Memory B cell (primary cell): ENCODE data around the gene HOXD8.

Source experiments
- ATAC-seq: fragments of 150-1000 bp; cut with Tn5 transposase; 2 replicates; pipeline ENCODE4 v1.10.0; 2021; ENCODE audit warnings: low read depth, mild to moderate bottlenecking, moderate library complexity
- DNase-seq, 2 donors: peaks; one replicate each; pipeline ENCODE4 v3.0.0; 2022; ENCODE audit warnings: low spot score in 2 of 2
- H3K27ac Mint-ChIP-seq: one replicate; pipeline ENCODE4 v1.8.0; 2022; ENCODE audit warnings: mild to moderate bottlenecking, moderate library complexity, mixed read lengths
- H3K27me3 Mint-ChIP-seq: one replicate; pipeline ENCODE4 v1.8.0; 2022; ENCODE audit warnings: mixed read lengths
- H3K36me3 Mint-ChIP-seq: one replicate; pipeline ENCODE4 v1.8.0; 2022; ENCODE audit warnings: mild to moderate bottlenecking, mixed read lengths
- H3K4me1 Mint-ChIP-seq: one replicate; pipeline ENCODE4 v1.8.0; 2022; ENCODE audit warnings: mixed read lengths
- H3K4me3 Mint-ChIP-seq: one replicate; pipeline ENCODE4 v1.8.0; 2022; ENCODE audit warnings: mild to moderate bottlenecking, moderate library complexity, mixed read lengths
- H3K9me3 Mint-ChIP-seq: one replicate; pipeline ENCODE4 v1.8.0; 2022; ENCODE audit warnings: mixed read lengths

The HOXD8 gene

DNA sequence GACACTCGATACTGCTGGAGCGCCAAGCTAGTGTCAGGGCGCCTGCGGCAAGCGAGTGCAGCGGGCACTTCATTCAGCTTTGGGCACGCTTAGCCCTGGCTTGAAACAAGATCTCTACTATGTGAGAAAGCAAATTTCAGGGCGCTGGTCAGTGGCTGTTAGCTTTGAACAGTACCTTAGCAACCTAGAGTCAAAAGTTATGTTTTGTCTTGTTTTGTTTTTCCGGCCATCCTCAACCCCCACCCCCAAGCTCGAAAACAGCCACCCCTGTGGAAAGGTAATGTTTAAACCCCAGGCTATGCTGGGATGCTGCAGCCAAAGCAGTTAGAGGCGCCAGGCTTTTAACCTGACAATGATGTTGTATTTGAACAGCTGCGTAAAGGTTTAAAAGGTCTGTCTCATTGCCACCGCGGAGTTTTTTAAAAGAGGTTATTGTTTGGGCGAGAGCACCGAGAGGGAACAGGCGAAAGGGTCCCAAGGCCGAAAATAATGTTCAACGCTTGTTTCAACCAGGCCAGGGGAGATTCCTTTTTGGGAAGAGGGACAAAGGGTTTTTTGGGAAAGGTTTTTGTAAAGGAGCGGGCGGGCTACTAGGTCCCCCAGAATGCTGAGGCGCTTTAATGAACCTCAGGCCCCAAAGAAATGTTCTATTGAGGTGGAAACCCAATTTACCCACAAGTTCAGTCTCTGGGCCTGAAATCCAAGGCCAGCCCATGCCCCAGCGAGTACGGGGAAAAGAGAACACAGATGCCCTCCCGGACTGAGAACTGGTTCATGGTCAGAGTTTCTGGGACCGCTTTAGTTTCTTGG is 15.2 kb upstream of the HOXD8 start:
- Mint-ChIP-seq H3K9me3 (peaks cover 1% of the 10 kb centered on the region), H3K36me3 (no peaks in the 10 kb centered on the region), H3K4me3 (no peak overlapping the region), H3K27me3 (peaks cover 32% of the 10 kb centered on the region), H3K4me1 (peaks cover 6% of the 10 kb centered on the region), H3K27ac (no peak overlapping the region)
- no peak for ATAC-seq
- no peak for DNase-seq

DNA sequence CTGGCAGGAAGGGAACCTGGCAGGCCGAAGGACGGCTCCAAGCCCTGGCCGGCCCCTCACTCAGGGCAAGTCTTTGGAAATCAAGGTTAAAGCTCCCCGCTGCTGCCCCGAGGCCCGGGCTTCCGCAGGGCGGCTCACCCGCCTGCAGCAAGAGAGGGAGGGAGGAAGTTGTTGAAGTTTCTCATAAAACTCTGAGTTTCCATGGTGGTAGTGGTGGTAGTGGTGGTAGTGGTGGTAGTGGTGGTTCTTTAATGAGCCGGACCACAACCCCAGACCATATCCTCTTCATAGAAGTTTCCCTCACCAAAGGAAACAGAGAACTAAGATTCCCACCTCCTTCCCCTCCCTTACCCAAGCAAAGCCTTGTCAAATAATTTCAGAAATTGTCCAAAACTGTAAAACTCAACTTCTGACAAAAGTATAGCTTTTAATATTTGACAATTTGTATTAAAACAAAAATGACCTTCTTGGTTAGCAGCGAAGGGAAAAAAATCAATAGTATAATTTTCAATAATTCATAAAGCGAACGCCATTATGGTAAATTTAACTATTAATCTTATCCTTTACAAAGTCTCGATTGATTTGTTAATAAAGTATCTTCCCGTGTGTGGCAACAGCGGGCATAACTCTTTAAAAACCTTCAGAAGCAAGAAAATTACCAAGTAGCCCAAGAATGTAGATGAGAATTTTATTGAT is 14.4 kb upstream of the HOXD8 start:
- Mint-ChIP-seq H3K36me3 (no peaks in the 10 kb centered on the region), H3K4me3 (no peak overlapping the region), H3K9me3 (no peaks in the 10 kb centered on the region), H3K4me1 (peaks cover 6% of the 10 kb centered on the region), H3K27me3 (peaks cover 33% of the 10 kb centered on the region), H3K27ac (no peak overlapping the region)
- ATAC-seq (no peak), DNase-seq (no peak)

DNA sequence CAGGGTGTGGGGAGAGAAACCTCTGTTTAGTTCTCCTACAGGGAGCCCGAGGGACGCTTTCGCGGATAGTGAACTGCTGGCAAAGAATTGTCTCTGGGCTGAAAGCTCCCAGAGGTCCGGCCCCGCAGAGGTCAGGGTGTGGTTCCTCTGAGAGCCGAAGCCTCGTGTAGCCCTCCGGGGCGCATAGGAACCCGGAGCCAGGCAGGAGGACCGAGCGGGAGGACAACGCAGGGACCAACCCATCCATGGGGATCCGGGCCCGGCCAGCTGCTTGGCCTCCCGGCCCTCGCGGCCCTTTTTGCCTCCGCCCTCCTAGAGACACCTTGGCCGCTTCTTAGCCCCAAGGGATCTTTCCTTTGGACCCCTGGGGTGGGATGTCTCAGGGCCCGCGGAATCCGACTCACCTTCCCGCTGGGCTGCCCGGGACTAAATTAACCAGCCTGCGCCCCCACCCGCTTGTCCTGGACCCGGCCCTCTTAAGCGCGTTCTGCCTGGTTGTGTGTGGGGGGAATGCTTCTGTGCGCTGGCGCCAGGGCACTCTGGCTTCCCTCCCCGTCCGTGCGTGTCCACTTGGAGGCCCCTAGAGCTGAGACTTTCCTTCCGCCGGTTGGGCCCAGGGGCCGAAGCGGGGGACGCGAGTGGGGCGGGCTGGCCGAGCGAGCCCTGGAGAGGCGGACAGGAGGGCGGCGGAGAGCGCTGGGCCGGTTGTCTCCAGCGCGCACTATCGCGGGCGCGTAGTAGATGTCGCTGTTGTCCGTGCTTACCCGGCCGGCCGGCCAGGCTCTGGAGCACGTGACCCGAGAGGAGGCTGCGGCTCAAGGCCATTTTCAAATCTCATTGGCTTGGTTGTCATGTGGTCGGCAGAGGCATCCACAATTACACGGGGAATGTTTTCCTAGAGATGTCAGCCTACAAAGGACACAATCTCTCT is 13.4 kb upstream of the HOXD8 start, which contains the start of gene HOXD10:
Gene HOXD10, plus strand, starts transcription at position 896 of the 931 bp plus-strand sequence. CDS start 56 bp downstream, outside the sequence.
- Mint-ChIP-seq H3K27me3 (peaks cover 37% of the 10 kb centered on the region), H3K4me1 (peaks cover 5% of the 10 kb centered on the region), H3K4me3 (no peak within 1 kb of the TSS), H3K27ac (no peak within 1 kb of the TSS), H3K9me3 (no peaks in the 10 kb centered on the region), H3K36me3 (no peaks in the 10 kb centered on the region)
- DNase-seq (no peak), ATAC-seq (no peak)

DNA sequence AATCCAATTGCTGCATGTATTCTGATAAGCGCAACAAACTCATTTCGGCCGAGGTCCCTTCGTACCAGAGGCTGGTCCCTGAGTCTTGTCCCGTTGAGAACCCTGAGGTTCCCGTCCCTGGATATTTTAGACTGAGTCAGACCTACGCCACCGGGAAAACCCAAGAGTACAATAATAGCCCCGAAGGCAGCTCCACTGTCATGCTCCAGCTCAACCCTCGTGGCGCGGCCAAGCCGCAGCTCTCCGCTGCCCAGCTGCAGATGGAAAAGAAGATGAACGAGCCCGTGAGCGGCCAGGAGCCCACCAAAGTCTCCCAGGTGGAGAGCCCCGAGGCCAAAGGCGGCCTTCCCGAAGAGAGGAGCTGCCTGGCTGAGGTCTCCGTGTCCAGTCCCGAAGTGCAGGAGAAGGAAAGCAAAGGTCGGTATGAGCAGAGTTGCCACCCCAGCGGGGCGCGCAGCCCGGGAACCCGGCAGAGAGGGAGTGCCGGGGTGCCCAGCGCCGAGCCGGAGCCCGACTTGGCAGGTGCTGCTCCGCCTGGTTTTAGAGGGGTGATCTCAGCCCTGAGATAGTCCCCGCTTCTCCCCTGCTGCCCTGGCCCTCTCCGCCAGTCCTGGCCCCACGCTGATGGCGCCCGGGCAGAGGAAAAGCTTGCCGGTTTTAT is 12.2 kb upstream of the HOXD8 start:
- DNase-seq (no peak), ATAC-seq (no peak)
- Mint-ChIP-seq H3K4me1 (peaks cover 4% of the 10 kb centered on the region), H3K4me3 (no peak overlapping the region), H3K9me3 (no peaks in the 10 kb centered on the region), H3K27me3 (peaks cover 35% of the 10 kb centered on the region), H3K36me3 (no peaks in the 10 kb centered on the region), H3K27ac (no peak overlapping the region)

DNA sequence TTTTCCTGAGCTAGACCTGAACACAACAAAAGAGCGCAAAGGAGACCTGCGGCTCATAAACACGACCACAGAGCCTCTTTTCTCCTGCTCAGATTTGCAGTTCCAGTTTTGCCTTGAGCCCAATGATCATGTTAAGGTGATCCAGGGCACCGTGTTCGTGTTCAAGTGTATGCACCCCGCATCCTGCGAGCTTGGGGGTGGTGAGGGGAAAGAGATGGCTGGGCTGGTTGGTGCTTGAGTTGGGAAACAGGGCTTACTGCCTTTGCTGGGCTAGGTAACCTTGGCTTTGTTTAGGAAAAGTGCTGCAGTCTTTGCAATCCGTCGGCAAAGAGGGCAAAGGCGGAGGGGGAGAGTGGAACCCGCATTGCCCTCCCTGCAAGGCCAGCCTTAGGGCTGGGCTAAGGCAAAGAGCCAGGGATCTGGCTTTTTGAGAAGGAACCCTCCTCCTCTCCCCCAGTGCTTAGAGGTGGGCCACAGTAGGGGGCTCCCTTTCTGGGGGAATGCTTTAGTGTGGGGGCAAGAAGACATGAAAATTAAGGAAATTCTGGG is 11.6 kb upstream of the HOXD8 start:
- DNase-seq (no peak), ATAC-seq (no peak)
- peaks cover 35% of the 10 kb centered on the region for H3K27me3 Mint-ChIP-seq
- no peak overlapping the region for H3K4me3 Mint-ChIP-seq
- H3K36me3 Mint-ChIP-seq: no peaks in the 10 kb centered on the region
- H3K9me3 Mint-ChIP-seq: no peaks in the 10 kb centered on the region
- no peak overlapping the region for H3K27ac Mint-ChIP-seq
- H3K4me1 Mint-ChIP-seq: peaks cover 4% of the 10 kb centered on the region

DNA sequence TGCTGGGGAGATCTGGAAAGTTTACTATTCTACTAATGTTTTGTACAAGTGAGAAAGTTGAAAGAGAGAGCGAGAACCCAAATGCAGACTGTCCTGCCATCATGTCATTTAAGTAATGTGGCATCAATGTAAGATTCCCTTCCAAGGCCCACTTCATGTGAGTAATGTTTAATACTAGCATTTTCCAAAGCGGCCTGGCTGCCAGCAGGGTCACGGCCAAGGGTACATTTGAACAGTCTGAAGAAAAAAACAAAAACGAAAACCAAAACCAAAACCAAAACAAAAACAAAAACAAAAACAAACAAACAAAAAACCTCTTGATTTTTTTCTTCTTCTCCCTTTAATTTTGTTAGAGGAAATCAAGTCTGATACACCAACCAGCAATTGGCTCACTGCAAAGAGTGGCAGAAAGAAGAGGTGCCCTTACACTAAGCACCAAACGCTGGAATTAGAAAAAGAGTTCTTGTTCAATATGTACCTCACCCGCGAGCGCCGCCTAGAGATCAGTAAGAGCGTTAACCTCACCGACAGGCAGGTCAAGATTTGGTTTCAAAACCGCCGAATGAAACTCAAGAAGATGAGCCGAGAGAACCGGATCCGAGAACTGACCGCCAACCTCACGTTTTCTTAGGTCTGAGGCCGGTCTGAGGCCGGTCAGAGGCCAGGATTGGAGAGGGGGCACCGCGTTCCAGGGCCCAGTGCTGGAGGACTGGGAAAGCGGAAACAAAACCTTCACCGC is 10.7 kb upstream of the HOXD8 start:
- no peaks in the 10 kb centered on the region for H3K9me3 Mint-ChIP-seq
- H3K4me1 Mint-ChIP-seq: peaks cover 4% of the 10 kb centered on the region
- no peak overlapping the region for H3K27ac Mint-ChIP-seq
- no peak for ATAC-seq
- DNase-seq: no peak
- no peak overlapping the region for H3K4me3 Mint-ChIP-seq
- H3K36me3 Mint-ChIP-seq: no peaks in the 10 kb centered on the region
- peaks cover 36% of the 10 kb centered on the region for H3K27me3 Mint-ChIP-seq

DNA sequence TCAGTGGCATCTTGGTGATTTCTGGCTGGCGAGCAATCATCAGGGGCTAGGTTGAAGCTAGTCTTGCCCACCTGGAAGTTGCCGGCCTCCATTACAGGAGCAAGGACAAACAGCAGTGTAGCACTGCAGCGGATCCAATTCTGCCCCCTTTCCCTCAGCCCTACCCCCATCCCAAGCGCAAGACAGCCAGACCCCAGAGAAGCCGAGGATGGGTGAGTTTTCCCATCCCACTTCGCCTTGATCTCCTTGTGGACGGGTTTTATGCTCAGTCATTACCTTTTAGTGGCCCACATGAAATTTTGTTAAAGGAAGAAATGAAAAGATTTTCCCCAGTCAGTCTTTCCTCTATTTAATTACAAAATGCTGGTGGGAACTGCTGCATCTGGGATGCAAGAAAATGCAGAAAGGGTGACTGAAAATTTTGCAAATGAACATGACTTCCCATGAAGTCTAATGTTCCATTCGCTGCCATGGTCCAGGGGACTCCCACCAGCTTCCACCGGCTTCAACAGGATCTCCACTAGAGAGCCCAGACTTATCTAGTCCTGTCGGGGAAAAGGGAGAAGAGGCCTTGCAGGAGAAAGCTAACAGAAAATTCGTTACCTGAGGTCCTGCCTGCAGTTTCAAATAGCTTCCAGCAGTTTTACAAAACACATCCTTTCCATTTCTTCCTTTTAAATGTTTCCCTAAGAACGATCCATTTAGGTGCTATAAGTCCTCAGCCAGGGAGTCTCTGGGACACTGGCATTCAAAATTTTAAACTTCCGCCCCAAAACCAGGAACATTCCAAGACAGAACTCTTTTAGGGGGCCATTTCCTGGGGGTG is 8.9 kb upstream of the HOXD8 start:
- H3K4me1 Mint-ChIP-seq: peaks cover 4% of the 10 kb centered on the region
- ATAC-seq: no peak
- H3K27ac Mint-ChIP-seq: no peak overlapping the region
- H3K9me3 Mint-ChIP-seq: no peaks in the 10 kb centered on the region
- peaks cover 41% of the 10 kb centered on the region for H3K27me3 Mint-ChIP-seq
- H3K4me3 Mint-ChIP-seq: no peak overlapping the region
- H3K36me3 Mint-ChIP-seq: no peaks in the 10 kb centered on the region
- no peak for DNase-seq

DNA sequence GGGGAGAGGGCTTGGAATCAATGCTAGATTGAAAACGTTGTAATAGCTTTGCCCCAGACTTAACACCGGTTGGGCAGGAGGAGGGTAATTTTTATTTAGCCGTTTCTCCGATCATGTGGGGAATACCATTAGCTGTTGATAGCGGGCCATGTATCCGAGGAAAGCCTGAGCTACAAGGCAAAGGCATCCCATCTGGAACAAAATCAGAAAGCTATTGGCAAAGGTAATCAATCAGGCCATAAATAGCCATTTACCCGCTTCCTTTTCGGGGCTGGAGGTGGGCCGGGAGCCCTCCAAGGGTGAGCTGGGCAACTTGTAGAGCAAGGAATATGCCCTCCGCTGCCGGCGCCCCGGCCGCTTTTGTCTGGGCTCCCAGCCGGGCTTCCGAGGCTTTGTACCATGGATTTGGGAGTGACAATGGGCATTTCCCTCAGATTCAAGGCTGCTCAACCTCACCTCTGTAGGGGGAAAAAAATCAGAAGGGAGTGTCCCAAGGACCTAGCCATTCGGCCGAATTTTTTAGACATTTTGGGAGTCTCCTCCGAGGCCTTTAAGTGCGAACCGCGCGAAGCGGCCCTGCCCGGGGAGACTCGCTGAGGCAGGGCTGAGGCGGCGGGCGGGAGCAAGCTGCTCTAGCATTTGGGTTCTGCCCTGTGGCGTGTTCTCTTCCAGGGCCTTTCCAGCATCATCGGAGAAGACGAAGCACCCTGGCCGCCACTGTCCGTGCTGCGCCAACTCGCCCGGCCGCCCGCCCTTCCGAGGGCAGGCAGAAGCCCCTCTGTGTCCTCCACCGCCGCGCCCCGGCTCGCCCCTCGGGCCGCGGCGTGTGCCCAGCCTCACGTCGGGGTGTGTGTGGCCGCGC is 8.1 kb upstream of the HOXD8 start:
- Mint-ChIP-seq H3K9me3 (no peaks in the 10 kb centered on the region), H3K27ac (no peak overlapping the region), H3K27me3 (peaks cover 40% of the 10 kb centered on the region), H3K36me3 (no peaks in the 10 kb centered on the region), H3K4me1 (peaks cover 4% of the 10 kb centered on the region), H3K4me3 (no peak overlapping the region)
- DNase-seq (no peak), ATAC-seq (no peak)

DNA sequence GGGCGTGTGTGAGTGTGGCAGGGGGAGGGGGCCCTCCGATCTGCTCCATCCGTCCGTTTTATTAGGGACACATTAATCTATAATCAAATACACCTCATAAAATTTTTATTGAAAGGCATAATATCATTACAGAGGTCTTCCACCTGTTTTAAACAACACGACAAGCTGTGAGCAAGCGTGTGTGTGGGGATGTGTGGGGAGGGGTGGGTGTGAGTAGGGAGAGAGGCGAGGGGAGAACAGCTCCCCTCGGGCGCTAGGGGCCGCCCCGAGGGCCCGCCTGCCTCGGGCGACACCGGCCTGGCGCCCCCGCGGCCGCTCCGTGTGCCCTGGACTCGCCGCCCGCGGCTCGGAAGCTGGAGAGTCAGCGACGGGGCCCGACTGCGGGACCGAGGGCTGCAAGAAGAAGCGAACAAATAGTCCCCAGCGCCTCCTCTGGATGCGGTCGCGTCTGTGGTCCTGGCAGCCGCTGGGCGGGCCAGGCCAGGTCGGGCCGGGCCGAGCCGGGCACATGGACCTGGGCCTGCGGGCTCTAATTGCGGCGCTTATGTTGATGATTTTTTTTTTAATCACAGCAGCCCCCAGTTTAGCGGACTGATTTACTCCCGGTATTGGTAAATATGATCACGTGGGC is 7.3 kb upstream of the HOXD8 start:
- no peak for ATAC-seq
- no peak for DNase-seq
- H3K4me3 Mint-ChIP-seq: no peak overlapping the region
- H3K9me3 Mint-ChIP-seq: no peaks in the 10 kb centered on the region
- H3K4me1 Mint-ChIP-seq: peaks cover 4% of the 10 kb centered on the region
- H3K36me3 Mint-ChIP-seq: no peaks in the 10 kb centered on the region
- H3K27ac Mint-ChIP-seq: no peak overlapping the region
- peaks cover 35% of the 10 kb centered on the region for H3K27me3 Mint-ChIP-seq

DNA sequence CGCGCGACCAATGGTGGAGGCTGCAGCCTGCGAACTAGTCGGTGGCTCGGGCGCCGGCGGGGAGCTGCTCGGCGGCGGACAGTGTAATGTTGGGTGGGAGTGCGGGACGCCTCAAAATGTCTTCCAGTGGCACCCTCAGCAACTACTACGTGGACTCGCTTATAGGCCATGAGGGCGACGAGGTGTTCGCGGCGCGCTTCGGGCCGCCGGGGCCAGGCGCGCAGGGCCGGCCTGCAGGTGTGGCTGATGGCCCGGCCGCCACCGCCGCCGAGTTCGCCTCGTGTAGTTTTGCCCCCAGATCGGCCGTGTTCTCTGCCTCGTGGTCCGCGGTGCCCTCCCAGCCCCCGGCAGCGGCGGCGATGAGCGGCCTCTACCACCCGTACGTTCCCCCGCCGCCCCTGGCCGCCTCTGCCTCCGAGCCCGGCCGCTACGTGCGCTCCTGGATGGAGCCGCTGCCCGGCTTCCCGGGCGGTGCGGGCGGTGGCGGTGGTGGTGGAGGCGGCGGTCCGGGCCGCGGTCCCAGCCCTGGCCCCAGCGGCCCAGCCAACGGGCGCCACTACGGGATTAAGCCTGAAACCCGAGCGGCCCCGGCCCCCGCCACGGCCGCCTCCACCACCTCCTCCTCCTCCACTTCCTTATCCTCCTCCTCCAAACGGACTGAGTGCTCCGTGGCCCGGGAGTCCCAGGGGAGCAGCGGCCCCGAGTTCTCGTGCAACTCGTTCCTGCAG is 6.7 kb upstream of the HOXD8 start, which contains the start of gene HOXD9:
Gene HOXD9, plus strand, starts transcription at position 37 of the 728 bp plus-strand sequence. Its CDS starts 50 bp downstream, at position 87.
- ATAC-seq: no peak
- no peak within 1 kb of the TSS for H3K27ac Mint-ChIP-seq
- no peak for DNase-seq
- peaks cover 4% of the 10 kb centered on the region for H3K4me1 Mint-ChIP-seq
- H3K9me3 Mint-ChIP-seq: no peaks in the 10 kb centered on the region
- peaks cover 36% of the 10 kb centered on the region for H3K27me3 Mint-ChIP-seq
- H3K4me3 Mint-ChIP-seq: no peak within 1 kb of the TSS
- H3K36me3 Mint-ChIP-seq: no peaks in the 10 kb centered on the region
